ENCODE results near the gene SLC12A9. TPM values are rescaled to one million over a fixed set of nuclear protein-coding genes. Genes with fewer than 3 reads are reported as not detected.
A peak's percentile ranks its signal among the peaks of the same experiment; 100 is the strongest.

SLC12A9 gene
- total RNA-seq, 5 donors from 2014 or later (not counting 1 experiment from before 2014, with no cell fraction given) = 49.9 to 72.6 (median 70.2) TPM

- no peaks in the 10 kb centered on the region for H3K27me3 ChIP-seq (replicated peaks in 1 of 2; ENCODE audit: control insufficient read depth in 2 of 2, extremely low read depth in 1 of 2, insufficient read depth in 2 of 2, low read length in 1 of 2)
- Mint-ChIP-seq H3K27ac (peak overlapping the region; percentile 44 to 70), H3K4me3 (peak overlapping the region; percentile 72 to 81 (median 75)), H3K36me3 (peaks cover 19% of the 10 kb centered on the region), H3K27me3 (no peaks in the 10 kb centered on the region), H3K4me1 (peaks cover 14 to 17% (median 16%) of the 10 kb centered on the region in 3 donors), H3K9me3 (no peaks in the 10 kb centered on the region)
- ChIA-PET POLR2A (no interaction called here), CTCF (no interaction called here)
- H3K4me1 ChIP-seq (ENCODE audit: control insufficient read depth in 1 of 2, extremely low read depth in 1 of 2, insufficient read depth in 2 of 2, low read length in 2 of 2) = peaks cover 5 to 22% of the 10 kb centered on the region in 2 experiments
- WGBS (ENCODE audit: insufficient coverage) = 61% methylated on average over 39 of the region's 46 CpGs
- no peaks in the 10 kb centered on the region for H3K9me3 ChIP-seq
- H3K4me3 ChIP-seq (ENCODE audit: control insufficient read depth in 1 of 2, extremely low read depth in 1 of 2, low read length in 1 of 2) = peak overlapping the region; percentile 15 to 49
- peaks cover 11 to 31% of the 10 kb centered on the region in 2 donors for H3K36me3 ChIP-seq (ENCODE audit: control insufficient read depth in 2 of 2, extremely low read depth in 1 of 2, insufficient read depth in 1 of 2, low read length in 1 of 2)
- ATAC-seq (replicated peaks in 1 of 4) = peak; percentile 67 to 74 (median 69)
- DNase-seq = peak in 16 of 35 experiments; percentile 19 to 51 (median 34)
- peak overlapping the region; percentile 65 for H3K27ac ChIP-seq (ENCODE audit: low read length)
Measured at GRCh38 chr7:100865938-100866728, 13.6 kb downstream of the SLC12A9 start.

- peaks cover 14 to 17% (median 16%) of the 10 kb centered on the region in 3 donors for H3K4me1 Mint-ChIP-seq
- no peak for ATAC-seq (replicated peaks in 1 of 4)
- WGBS (ENCODE audit: insufficient coverage) = 83% methylated on average over 1 of the region's 5 CpGs
- Histone ChIP-seq H3K27ac (ENCODE audit: low read length) (peak overlapping the region; percentile 65), H3K4me3 (ENCODE audit: control insufficient read depth in 1 of 2, extremely low read depth in 1 of 2, low read length in 1 of 2) (peak overlapping the region; percentile 49 to 74), H3K36me3 (ENCODE audit: control insufficient read depth in 2 of 2, extremely low read depth in 1 of 2, insufficient read depth in 1 of 2, low read length in 1 of 2) (peaks cover 8 to 26% of the 10 kb centered on the region in 2 donors), H3K27me3 (replicated peaks in 1 of 2; ENCODE audit: control insufficient read depth in 2 of 2, extremely low read depth in 1 of 2, insufficient read depth in 2 of 2, low read length in 1 of 2) (no peaks in the 10 kb centered on the region), H3K9me3 (no peaks in the 10 kb centered on the region), H3K4me1 (ENCODE audit: control insufficient read depth in 1 of 2, extremely low read depth in 1 of 2, insufficient read depth in 2 of 2, low read length in 2 of 2) (peaks cover 5 to 22% of the 10 kb centered on the region in 2 experiments)
- H3K27ac Mint-ChIP-seq = peak overlapping the region; percentile 86
- peaks cover 19% of the 10 kb centered on the region for H3K36me3 Mint-ChIP-seq
- H3K27me3 Mint-ChIP-seq = no peaks in the 10 kb centered on the region
- ChIA-PET POLR2A (no interaction called here), CTCF (no interaction called here)
- DNase-seq = no peak
- peak overlapping the region; percentile 72 to 81 (median 75) for H3K4me3 Mint-ChIP-seq
- H3K9me3 Mint-ChIP-seq = no peaks in the 10 kb centered on the region
Measured at GRCh38 chr7:100866729-100867039, 14.2 kb downstream of the SLC12A9 start.

GRCh38 chr7:100867040-100867775 lies 14.7 kb downstream of the SLC12A9 start, which contains the start of gene TRIP6:
Gene TRIP6, plus strand, starts transcription at chr7:100867387. Its CDS starts 111 bp downstream, at chr7:100867498.
- CTCF ChIA-PET = no interaction called here
- H3K4me1 ChIP-seq (ENCODE audit: control insufficient read depth in 1 of 2, extremely low read depth in 1 of 2, insufficient read depth in 2 of 2, low read length in 2 of 2) = peaks cover 5 to 22% of the 10 kb centered on the region in 2 experiments
- Mint-ChIP-seq H3K27me3 (no peaks in the 10 kb centered on the region), H3K36me3 (peaks cover 18% of the 10 kb centered on the region), H3K27ac (peak within 1 kb of the TSS; percentile 86), H3K4me1 (peaks cover 14 to 17% (median 16%) of the 10 kb centered on the region in 3 donors), H3K9me3 (no peaks in the 10 kb centered on the region), H3K4me3 (peak within 1 kb of the TSS; percentile 72 to 81 (median 75))
- H3K9me3 ChIP-seq = no peaks in the 10 kb centered on the region
- WGBS (ENCODE audit: insufficient coverage) = 5% methylated on average over 23 of the region's 42 CpGs
- peaks cover 8 to 25% of the 10 kb centered on the region in 2 donors for H3K36me3 ChIP-seq (ENCODE audit: control insufficient read depth in 2 of 2, extremely low read depth in 1 of 2, insufficient read depth in 1 of 2, low read length in 1 of 2)
- H3K4me3 ChIP-seq (ENCODE audit: control insufficient read depth in 1 of 2, extremely low read depth in 1 of 2, low read length in 1 of 2) = peak within 1 kb of the TSS; percentile 49 to 74
- ATAC-seq (replicated peaks in 1 of 4) (peak; percentile 8 to 43 (median 42)), DNase-seq (peak in 7 of 35 experiments; percentile 9 to 46 (median 30))
- H3K27ac ChIP-seq (ENCODE audit: low read length) = peak within 1 kb of the TSS; percentile 65
- no peaks in the 10 kb centered on the region for H3K27me3 ChIP-seq (replicated peaks in 1 of 2; ENCODE audit: control insufficient read depth in 2 of 2, extremely low read depth in 1 of 2, insufficient read depth in 2 of 2, low read length in 1 of 2)
- POLR2A ChIA-PET = interaction anchor here in 1 of 2 donors (0.6 kb wide), 1 partner anchor 473 kb away, joined by 3 read pairs; no protein-coding TSS in a partner anchor

- Mint-ChIP-seq H3K36me3 (peaks cover 14% of the 10 kb centered on the region), H3K9me3 (no peaks in the 10 kb centered on the region), H3K27ac (peak overlapping the region; percentile 71 to 75), H3K4me3 (peak overlapping the region; percentile 43 to 72 (median 55)), H3K27me3 (no peaks in the 10 kb centered on the region), H3K4me1 (peaks cover 9 to 17% (median 16%) of the 10 kb centered on the region in 3 donors)
- no peak for DNase-seq
- Histone ChIP-seq H3K36me3 (ENCODE audit: control insufficient read depth in 2 of 2, extremely low read depth in 1 of 2, insufficient read depth in 1 of 2, low read length in 1 of 2) (peaks cover 8 to 20% of the 10 kb centered on the region in 2 donors), H3K4me3 (ENCODE audit: control insufficient read depth in 1 of 2, extremely low read depth in 1 of 2, low read length in 1 of 2) (peak overlapping the region; percentile 49 to 74), H3K27me3 (replicated peaks in 1 of 2; ENCODE audit: control insufficient read depth in 2 of 2, extremely low read depth in 1 of 2, insufficient read depth in 2 of 2, low read length in 1 of 2) (no peaks in the 10 kb centered on the region), H3K9me3 (no peaks in the 10 kb centered on the region), H3K4me1 (ENCODE audit: control insufficient read depth in 1 of 2, extremely low read depth in 1 of 2, insufficient read depth in 2 of 2, low read length in 2 of 2) (peaks cover 5 to 22% of the 10 kb centered on the region in 2 experiments), H3K27ac (ENCODE audit: low read length) (peak overlapping the region; percentile 65)
- WGBS (ENCODE audit: insufficient coverage) = 68% methylated on average over 20 of the region's 27 CpGs
- ATAC-seq (replicated peaks in 1 of 4) = no peak
- ChIA-PET CTCF (no interaction called here), POLR2A (no interaction called here)
Measured at GRCh38 chr7:100867776-100868485, 15.4 kb downstream of the SLC12A9 start.

GRCh38 chr7:100873599-100874299 lies 21.2 kb downstream of the SLC12A9 start:
- no peaks in the 10 kb centered on the region for H3K9me3 Mint-ChIP-seq
- H3K27me3 Mint-ChIP-seq = no peaks in the 10 kb centered on the region
- Histone ChIP-seq H3K27me3 (replicated peaks in 1 of 2; ENCODE audit: control insufficient read depth in 2 of 2, extremely low read depth in 1 of 2, insufficient read depth in 2 of 2, low read length in 1 of 2) (no peaks in the 10 kb centered on the region), H3K4me3 (ENCODE audit: control insufficient read depth in 1 of 2, extremely low read depth in 1 of 2, low read length in 1 of 2) (peak overlapping the region in 1 of 2 donors; percentile 73), H3K27ac (ENCODE audit: low read length) (peak overlapping the region; percentile 93), H3K9me3 (no peaks in the 10 kb centered on the region), H3K36me3 (ENCODE audit: control insufficient read depth in 2 of 2, extremely low read depth in 1 of 2, insufficient read depth in 1 of 2, low read length in 1 of 2) (peaks cover 0 to 12% of the 10 kb centered on the region in 2 donors), H3K4me1 (ENCODE audit: control insufficient read depth in 1 of 2, extremely low read depth in 1 of 2, insufficient read depth in 2 of 2, low read length in 2 of 2) (peaks cover 6 to 40% of the 10 kb centered on the region in 2 experiments)
- peak overlapping the region; percentile 92 to 98 (median 98) for H3K4me3 Mint-ChIP-seq
- H3K36me3 Mint-ChIP-seq = peaks cover 19% of the 10 kb centered on the region
- peak overlapping the region; percentile 95 to 98 for H3K27ac Mint-ChIP-seq
- H3K4me1 Mint-ChIP-seq = peaks cover 39 to 45% (median 43%) of the 10 kb centered on the region in 3 donors
- CTCF ChIA-PET = interaction anchor here in 1 of 2 donors (1.6 to 2.4 kb wide), 2 partner anchors 21 to 168 kb away, joined by 6 to 8 read pairs; partner anchors contain the start of genes POP7 and SLC12A9
- ATAC-seq (replicated peaks in 1 of 4) (no peak), DNase-seq (no peak)
- WGBS (ENCODE audit: insufficient coverage) = 95% methylated on average over 8 of the region's 10 CpGs
- POLR2A ChIA-PET = no interaction called here

Measured in T-cell (primary cell).